Measurements from ENCODE around the gene TMEM51. TPM values are rescaled to one million over a fixed set of nuclear protein-coding genes. Genes with fewer than 3 reads are reported as not detected.
A peak's percentile ranks its signal among the peaks of the same experiment; 100 is the strongest.

TMEM51 gene
- total and polyA plus RNA-seq, 2 donors (not counting 1 experiment from before 2014, with no cell fraction given): 0.06 to 0.30 TPM

DNA sequence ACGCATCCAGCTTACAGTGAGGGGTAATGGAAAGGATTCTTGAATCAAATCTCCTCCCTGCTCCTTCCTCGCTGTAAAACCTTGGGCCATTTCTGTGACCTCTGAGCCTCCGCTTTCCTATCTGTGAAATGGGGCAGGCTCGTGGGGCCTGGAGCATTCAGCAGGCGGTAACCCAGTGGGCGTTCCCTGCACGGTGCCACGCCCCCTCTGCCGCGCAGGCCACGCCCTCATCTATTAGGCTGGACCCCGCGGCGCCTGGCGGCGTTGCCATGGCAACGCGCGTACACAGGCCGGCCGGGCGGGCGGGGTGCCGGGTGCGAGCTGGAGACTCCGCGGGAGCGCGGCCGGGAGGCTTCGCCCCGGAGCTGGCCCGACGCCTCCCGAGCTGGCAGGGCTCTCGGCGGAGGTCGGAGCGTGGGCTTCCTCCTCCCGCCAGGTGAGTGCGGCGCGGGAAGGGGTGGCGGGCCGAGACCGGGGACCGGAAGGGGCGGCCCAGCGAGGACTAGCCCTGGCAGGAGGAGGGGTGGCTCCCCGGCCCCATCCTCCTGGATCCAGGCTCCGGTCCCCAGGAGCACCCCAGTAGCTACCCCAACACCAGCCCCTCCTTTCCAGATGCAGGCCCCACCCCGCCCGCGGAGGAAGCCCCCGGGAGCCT is 93.5 kb downstream of the TMEM51 start, which contains the start of gene FHAD1:
FHAD1 (plus strand) TSS at position 264 of the 655 bp plus-strand sequence. CDS start 4,562 bp downstream, outside the sequence.
- no peak within 1 kb of the TSS for H3K4me3 ChIP-seq (ENCODE audit: control extremely low read depth in 1 of 5, extremely low read depth in 1 of 5, insufficient read depth in 1 of 5, low read depth in 2 of 5, low read length in 4 of 5)
- 7% methylated on average over 50 of the region's 55 CpGs for WGBS (ENCODE audit: insufficient coverage)
- H3K27ac ChIP-seq (ENCODE audit: low read length in 2 of 2): no peak within 1 kb of the TSS
- Mint-ChIP-seq H3K4me1 (peaks cover 6% of the 10 kb centered on the region), H3K27ac (no peak within 1 kb of the TSS), H3K4me3 (peak within 1 kb of the TSS; percentile 66), H3K9me3 (ENCODE audit: insufficient read depth) (no peaks in the 10 kb centered on the region), H3K27me3 (peaks cover 63% of the 10 kb centered on the region)
- H2AFZ ChIP-seq (ENCODE audit: insufficient read depth, low read depth, low read length, poor library complexity, severe bottlenecking): no peak within 1 kb of the TSS
- H3K9me3 ChIP-seq (ENCODE audit: control extremely low read depth in 1 of 3, control insufficient read depth in 2 of 3, insufficient read depth in 1 of 3, low read length in 2 of 3): peaks cover 0 to 27% (median 0%) of the 10 kb centered on the region in 3 donors
- H3K36me3 ChIP-seq (replicated peaks in 1 of 2; ENCODE audit: control extremely low read depth in 1 of 2, control insufficient read depth in 1 of 2, extremely low read depth in 1 of 2, insufficient read depth in 2 of 2, low read length in 1 of 2): no peaks in the 10 kb centered on the region
- H3K79me2 ChIP-seq (ENCODE audit: control insufficient read depth, insufficient read depth, low read length): no peaks in the 10 kb centered on the region
- TF ChIP-seq CTCF (IDR thresholded peaks at IDR 0.05) (no peak), EZH2 (IDR thresholded peaks at IDR 0.05; ENCODE audit: borderline replicate concordance, insufficient read depth, low read depth, low read length, poor library complexity, severe bottlenecking) (no peak)
- intact Hi-C loops (cut with micrococcal nuclease): no loop called here
- no peak for ATAC-seq (ENCODE audit: low read depth)
- no peaks in the 10 kb centered on the region for H4K20me1 ChIP-seq (ENCODE audit: control insufficient read depth, insufficient read depth, low read length, poor library complexity, severe bottlenecking)
- H3K27me3 ChIP-seq (replicated peaks in 1 of 4; ENCODE audit: control extremely low read depth in 1 of 4, control insufficient read depth in 3 of 4, insufficient read depth in 4 of 4, low read length in 3 of 4): peaks cover 0 to 37% (median 27%) of the 10 kb centered on the region in 4 experiments
- peak within 1 kb of the TSS; percentile 60 for H3K4me2 ChIP-seq (replicated peaks; ENCODE audit: low read depth, low read length, poor library complexity, severe bottlenecking)
- CTCF ChIA-PET: no interaction called here
- DNase-seq: peak; percentile 47
- POLR2A ChIA-PET: no interaction called here
- H3K4me1 ChIP-seq (ENCODE audit: control insufficient read depth in 2 of 2, insufficient read depth in 2 of 2, low read length in 2 of 2): peaks cover 7% of the 10 kb centered on the region in 2 donors
- H3K9ac ChIP-seq (ENCODE audit: low read length): no peak within 1 kb of the TSS

DNA sequence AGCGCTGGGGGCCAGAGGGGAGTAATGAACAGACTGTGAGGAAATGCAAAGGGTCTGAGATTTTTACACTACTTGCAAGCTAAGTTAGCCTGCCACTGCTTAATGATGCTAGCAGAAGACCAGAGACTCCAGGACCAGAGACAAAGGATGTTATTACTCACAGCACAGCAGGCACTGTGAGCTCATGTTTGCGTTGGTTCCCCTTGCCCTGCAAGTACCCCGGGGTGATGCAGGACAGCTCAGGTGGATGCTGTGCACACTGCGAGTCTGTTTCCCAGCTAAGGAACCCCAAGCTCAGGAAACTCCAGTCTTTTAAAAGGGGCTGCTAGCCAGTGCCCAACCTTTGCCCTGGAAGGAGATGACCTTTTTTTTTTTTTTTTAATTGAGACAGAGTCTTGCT is 94.7 kb downstream of the TMEM51 start:
- H3K4me1 Mint-ChIP-seq: peaks cover 6% of the 10 kb centered on the region
- ChIA-PET CTCF (no interaction called here), POLR2A (no interaction called here)
- peaks cover 66% of the 10 kb centered on the region for H3K27me3 Mint-ChIP-seq
- Histone ChIP-seq H2AFZ (ENCODE audit: insufficient read depth, low read depth, low read length, poor library complexity, severe bottlenecking) (no peak overlapping the region), H3K9ac (ENCODE audit: low read length) (no peak overlapping the region), H3K4me1 (ENCODE audit: control insufficient read depth in 2 of 2, insufficient read depth in 2 of 2, low read length in 2 of 2) (peaks cover 7% of the 10 kb centered on the region in 2 donors), H3K79me2 (ENCODE audit: control insufficient read depth, insufficient read depth, low read length) (no peaks in the 10 kb centered on the region), H3K27ac (ENCODE audit: low read length in 2 of 2) (no peak overlapping the region), H3K4me3 (ENCODE audit: control extremely low read depth in 1 of 5, extremely low read depth in 1 of 5, insufficient read depth in 1 of 5, low read depth in 2 of 5, low read length in 4 of 5) (no peak overlapping the region), H3K27me3 (replicated peaks in 1 of 4; ENCODE audit: control extremely low read depth in 1 of 4, control insufficient read depth in 3 of 4, insufficient read depth in 4 of 4, low read length in 3 of 4) (peaks cover 0 to 37% (median 27%) of the 10 kb centered on the region in 4 experiments), H3K9me3 (ENCODE audit: control extremely low read depth in 1 of 3, control insufficient read depth in 2 of 3, insufficient read depth in 1 of 3, low read length in 2 of 3) (peaks cover 0 to 27% (median 0%) of the 10 kb centered on the region in 3 donors), H3K36me3 (replicated peaks in 1 of 2; ENCODE audit: control extremely low read depth in 1 of 2, control insufficient read depth in 1 of 2, extremely low read depth in 1 of 2, insufficient read depth in 2 of 2, low read length in 1 of 2) (no peaks in the 10 kb centered on the region), H4K20me1 (ENCODE audit: control insufficient read depth, insufficient read depth, low read length, poor library complexity, severe bottlenecking) (no peaks in the 10 kb centered on the region), H3K4me2 (replicated peaks; ENCODE audit: low read depth, low read length, poor library complexity, severe bottlenecking) (no peak overlapping the region)
- no peaks in the 10 kb centered on the region for H3K9me3 Mint-ChIP-seq (ENCODE audit: insufficient read depth)
- intact Hi-C loops (cut with micrococcal nuclease): no loop called here
- H3K4me3 Mint-ChIP-seq: no peak overlapping the region
- DNase-seq: no peak
- no peak overlapping the region for H3K27ac Mint-ChIP-seq
- 93% methylated on average over 3 of the region's 4 CpGs for WGBS (ENCODE audit: insufficient coverage)
- no peak for TF ChIP-seq EZH2 (IDR thresholded peaks at IDR 0.05; ENCODE audit: borderline replicate concordance, insufficient read depth, low read depth, low read length, poor library complexity, severe bottlenecking)
- no peak for TF ChIP-seq CTCF (IDR thresholded peaks at IDR 0.05)
- ATAC-seq (ENCODE audit: low read depth): no peak
